GM19043 (cell line): ENCODE results near the gene NIP7.
"Not testable (repeated sequence)": the region's sequence is repeated elsewhere in the genome, so short reads cannot be mapped to it uniquely, and the experiment has no call there.

Source experiments
- ATAC-seq: cut with Tn5 transposase; IDR thresholded peaks from one replicate; pipeline ENCODE4 v1.9.1; 2021; ENCODE audit warnings: low read depth; ENCODE audit not compliant: unreplicated experiment

The NIP7 gene

DNA sequence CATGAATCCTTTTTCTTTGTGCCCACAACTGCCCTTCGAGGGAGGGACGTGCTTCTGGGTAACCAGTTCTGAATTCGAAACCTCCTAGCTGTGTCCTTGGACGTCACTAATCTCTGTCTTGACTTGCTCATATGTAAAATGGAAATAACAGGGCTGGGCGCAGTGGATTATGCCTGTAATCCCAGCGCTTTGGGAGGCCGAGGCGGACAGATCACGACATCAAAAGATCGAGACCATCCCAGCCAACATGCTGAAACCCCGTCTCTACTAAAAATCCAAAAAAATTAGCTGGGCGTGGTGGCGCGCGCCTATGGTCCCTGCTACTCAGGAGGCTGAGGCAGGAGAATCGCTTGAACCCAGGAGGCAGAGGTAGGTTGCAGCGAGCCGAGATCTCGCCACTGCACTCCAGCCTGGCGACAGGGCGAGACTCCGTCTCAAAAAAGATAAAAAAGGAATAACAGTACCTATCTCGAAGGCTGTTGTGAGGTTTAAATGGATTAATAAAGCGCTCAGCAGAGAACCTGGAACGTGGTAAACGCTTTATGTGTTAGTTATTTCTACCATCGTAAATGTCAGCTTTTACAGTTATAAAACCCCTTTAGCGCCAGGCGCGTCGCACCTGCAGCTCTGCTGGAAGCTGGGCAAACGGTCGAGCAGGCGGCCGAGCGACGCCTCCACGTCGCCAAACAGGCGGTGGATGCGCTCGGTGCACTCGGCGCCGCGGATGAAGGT is 849 bp upstream of the NIP7 start:
- no peak for ATAC-seq

DNA sequence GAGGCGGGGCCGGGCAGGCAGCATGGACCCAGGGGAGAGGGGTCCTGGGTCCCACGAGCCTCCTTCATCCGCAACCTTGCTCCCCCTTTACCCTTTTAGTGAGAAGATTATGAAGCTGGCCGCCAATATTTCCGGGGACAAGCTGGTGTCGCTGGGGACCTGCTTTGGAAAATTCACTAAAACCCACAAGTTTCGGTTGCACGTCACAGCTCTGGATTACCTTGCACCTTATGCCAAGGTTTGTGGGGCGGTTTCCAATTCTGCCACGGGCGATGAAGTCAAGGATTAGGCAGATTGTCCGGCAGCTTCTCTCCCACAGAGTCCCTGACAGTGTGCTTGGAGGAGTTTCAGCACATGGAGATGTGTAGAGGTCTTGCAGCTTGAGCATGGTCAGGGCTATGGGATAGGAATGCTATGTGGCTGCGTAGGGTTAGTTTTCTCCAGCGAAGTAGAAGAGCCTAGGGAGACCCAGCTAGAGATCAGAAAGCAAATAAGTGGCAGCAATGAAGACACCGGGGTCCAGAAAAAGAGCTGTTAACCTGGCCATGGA is 598 bp downstream of the NIP7 start:
- ATAC-seq, result no peak

DNA sequence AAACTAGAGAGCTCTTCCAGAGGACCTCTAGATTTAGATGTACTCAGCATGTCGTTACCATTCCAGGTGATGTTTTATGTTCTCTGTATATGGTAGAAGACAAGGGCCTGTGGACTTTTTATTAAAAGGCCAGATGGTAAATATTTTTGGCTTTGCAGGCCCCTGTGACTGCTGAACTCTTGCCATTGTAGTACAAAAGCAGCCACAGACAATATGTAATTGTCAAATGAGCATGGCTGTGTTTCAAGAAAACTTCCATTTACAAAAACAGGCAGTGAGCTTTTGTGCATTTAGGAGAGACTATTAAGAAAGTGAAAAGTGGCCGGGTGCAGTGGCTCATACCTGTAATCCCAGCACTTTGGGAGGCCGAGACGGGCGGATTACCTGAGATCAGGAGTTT is 4.6 kb downstream of the NIP7 start:
- no peak for ATAC-seq

DNA sequence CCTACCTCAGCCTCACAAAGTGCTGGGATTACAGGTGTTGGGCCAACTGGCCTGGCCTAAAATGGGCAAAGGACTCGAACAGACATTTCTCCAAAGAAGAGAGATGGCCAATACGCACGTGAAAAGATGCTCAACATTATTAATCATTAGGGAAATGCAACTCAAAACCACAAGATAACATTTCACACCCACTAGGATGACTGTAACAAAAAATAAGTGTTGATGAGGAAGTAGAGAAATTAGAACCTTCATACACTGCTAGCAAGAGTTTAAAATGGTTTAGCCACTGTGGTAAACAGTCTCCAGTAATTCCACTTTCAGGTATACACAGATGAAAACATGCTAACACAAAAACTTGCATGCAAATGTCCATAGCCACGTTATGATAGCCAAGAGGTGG is 6.4 kb downstream of the NIP7 start:
- ATAC-seq, result no peak

DNA sequence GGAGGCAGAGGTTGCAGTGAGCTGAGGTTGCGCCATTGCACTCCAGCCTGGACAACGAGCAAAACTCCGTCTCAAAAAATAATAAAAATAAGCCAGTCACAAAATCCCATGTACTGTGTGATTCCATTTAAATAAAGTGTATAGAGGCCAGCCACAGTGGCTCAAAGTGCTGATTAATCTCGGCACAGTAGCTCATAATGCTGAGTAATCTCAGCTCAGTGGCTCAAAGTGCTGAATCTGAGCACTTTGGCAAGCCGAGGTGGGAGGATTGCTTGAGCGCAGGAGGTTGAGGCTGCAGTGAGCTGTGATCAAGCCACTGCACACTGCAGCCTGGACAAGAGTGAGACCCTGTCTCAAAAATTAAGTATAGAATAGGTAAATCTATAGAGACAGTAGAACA is 7.1 kb downstream of the NIP7 start:
- no peak for ATAC-seq

DNA sequence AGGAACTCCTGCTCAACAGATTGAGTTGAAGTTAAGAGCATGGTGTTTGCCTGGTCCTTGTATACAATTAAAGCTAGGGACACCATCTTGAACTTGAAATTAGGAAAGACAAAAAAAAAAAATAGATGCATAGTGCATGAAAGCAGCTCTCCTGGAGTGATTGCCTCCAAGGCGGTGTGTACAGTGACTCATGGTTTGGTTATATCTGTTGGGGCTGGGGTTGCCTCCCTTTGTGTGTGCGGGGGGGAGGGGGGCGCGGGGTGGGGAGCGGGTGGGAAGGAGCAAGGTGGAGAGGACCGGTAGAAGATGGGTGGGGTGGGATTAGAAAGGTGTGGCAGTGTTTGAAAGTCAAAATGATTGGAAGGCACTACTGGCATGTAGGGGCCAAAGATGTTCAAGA is 8.7 kb downstream of the NIP7 start:
- ATAC-seq, result no peak

DNA sequence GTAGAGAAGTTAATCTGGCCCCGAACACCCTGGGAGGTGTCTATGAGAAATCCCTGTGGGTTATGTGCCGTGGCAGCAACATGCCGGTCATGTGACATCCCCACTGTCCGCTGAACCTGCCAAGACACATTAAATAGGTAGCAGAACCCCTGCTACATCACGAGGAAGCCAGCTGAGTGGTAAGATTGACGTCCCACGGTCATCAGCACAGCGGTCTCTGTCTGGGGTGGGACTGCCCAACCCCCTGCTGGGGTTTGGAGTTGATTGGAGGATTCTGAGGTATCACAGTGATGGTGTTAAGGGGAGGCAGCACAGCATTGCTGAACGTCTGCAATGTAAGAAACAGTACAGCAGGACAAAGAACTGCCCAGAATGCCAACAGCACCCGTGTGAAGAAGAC is 10.0 kb downstream of the NIP7 start:
- ATAC-seq, result no peak

DNA sequence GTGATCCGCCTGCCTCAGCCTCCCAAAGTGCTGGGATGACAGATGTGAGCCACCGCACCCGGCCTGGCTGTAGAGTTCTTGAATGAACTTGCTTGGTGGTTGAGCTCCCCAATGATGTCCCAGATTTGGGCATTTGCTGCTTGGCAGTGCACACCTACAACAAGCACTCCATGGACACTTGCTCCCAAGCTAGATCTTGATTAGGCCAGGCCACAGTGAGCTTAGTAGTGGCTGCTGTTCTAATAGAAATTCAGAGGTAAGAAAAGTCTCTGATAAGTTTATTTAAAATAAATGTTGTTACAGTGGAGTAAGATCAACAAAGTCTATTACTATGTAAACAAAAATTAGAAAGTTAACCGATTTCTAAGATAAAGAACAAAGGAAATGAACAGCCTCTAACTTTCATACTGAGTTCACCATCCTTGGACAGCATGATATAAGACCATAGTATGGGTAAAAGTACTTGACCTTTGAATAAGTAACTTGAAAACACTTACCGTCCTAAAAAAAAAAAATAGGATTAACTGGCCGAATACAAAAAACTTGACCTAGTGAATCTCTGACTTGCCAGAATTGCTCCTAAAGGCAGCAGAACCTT is 11.1 kb downstream of the NIP7 start:
- no peak for ATAC-seq

DNA sequence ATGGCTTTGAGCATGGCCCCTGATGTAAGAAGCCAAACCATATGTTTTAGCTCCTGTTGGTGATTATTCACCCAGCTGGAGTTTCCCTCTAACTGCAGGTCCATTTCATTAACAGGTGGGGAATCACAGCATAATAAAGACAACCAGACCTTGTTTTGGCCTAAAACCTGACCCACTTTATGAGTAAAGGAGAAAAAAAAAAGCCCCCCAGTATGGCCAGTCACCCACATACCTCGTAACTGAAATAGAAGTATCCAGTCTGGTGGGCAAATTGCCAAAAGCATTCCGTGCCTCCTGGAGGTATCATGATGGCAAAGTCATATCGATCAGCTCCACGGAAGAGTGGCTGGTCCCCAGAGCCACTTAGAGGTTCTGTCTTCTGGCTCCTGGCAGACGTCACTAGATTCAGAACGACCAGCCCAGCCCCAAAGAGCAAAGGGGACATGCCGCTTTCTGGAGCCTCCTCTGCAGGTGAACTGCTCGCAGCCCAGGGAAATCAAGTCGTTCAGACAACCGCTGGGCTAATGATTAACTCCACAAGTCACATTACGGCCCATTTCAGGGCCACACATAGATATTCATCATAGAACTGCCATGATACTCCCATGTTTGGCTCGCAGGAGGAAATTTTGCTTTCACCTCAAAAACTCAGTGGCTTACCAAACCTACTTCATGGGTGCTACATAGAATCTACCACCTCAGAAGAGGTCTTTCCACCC is 11.9 kb downstream of the NIP7 start, which contains the start of gene TMED6:
Gene TMED6 (minus strand): TSS at position 478 of the 719 bp plus-strand sequence. CDS start 33 bp downstream, at position 445.
- no peak for ATAC-seq

DNA sequence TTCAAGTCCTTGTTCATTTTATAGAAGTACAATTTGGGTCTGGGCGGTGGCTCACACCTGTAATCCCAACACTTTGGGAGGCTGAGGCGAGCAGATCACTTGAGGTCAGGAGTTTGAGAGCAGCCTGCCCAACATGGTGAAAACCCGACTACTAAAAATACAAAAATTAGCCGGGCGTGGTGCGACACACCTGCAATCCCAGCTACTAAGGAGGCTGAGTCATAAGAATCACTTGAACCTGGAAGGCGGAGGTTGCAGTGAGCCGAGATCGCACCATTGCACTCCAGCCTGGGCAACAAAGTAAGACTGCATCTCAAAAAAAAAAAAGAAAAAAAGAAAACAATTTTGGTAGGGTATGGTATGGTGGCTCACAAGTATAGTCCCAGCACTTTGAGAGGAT is 20.5 kb downstream of the NIP7 start:
- ATAC-seq, result not testable (repeated sequence)

DNA sequence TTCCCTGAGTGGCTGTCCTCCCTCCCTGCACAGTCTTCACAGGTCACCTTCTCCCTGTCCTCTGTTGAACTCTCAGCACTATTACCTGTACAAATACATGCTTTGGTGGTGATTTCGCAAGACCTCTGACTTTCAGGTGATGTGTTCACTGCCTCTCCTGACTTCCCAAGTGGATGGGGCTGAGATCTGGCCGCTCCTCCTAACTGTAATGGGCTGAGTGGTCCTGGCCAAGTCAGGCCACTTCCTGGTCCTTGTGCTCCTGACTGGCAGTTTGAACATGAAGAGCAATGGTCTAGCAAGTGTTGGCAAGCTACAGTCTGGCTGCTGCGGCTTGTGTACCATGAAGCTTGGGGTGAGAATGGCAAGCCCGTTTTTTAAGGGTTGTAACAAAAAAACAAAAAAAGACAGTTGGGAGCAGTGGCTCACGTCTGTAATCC is 23.7 kb downstream of the NIP7 start:
- no peak for ATAC-seq

DNA sequence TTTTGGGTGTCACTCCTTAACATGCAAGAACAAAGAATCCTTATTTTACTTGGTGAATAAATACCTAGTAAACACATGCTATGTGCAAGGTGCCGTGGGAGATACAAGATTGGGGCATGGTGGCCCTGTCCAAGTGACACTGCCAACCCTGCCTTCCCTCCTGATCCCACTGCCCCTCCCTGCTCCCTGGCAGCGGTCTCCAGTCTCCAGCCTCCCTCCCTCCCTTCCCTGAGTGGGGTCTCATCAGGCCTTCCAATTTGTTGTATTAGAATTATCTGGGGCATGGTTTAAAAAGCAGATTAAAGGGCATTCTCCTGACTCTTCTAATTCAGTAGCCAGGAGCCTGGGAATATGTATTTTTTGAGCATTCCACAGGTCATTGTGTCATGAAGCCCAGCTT is 24.5 kb downstream of the NIP7 start:
- ATAC-seq, result no peak

DNA sequence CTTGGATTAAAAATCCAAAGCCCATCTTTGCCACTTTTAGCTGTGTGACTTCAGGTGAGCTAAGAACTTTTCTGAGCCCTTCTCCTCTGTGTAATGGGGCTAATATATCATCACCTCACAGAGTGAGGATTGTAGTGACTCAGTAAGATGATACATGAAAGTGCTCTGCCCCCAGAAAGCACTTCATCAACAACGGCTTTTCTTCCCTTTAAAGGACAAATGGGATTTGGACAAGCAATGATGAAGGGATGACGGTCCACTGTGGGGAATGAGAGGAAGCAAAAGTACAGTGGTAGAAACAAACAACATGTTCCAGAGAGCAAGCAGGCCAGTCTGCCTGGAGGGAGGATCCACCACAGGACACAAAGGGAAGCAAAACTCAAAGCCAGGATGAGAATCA is 26.3 kb downstream of the NIP7 start:
- no peak for ATAC-seq

DNA sequence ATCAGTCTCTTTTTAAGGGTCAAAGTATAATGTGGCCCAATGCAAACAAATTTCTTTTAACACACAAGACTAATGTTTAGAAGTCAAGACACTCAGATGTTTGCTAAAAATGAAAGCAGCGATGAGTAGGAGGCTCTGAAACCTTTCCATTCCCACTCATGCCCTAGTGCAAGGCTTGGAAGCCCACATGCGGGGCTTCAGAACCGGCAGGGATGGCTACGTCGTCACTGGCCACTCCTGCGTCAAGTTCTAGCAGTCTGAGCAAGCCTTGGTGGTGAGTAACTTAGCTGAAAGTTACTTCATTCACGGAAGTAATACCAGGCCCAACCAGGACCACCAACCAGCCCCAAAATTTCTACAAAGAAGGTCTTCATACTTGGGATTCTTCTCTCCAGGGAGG is 26.9 kb downstream of the NIP7 start:
- no peak for ATAC-seq

DNA sequence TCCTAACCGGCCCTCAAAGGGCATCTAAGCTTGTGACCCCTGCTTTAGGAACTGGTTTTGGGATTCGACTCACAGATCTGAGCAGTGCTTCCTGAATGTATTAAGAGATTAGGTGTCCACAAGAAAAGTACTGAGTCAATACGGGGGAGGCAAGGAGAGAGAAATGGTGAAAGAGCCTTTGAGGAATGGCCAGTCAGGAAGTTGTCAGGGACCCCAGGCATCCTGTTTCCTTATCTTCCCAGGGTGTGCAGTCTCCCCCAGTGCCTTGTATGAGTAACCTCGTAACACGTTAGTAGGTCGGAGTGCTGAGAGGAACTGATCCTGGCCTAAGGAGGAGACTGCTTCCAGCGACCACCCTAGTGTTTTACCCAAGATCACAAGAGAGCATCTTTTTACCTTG is 28.4 kb downstream of the NIP7 start:
- no peak for ATAC-seq

DNA sequence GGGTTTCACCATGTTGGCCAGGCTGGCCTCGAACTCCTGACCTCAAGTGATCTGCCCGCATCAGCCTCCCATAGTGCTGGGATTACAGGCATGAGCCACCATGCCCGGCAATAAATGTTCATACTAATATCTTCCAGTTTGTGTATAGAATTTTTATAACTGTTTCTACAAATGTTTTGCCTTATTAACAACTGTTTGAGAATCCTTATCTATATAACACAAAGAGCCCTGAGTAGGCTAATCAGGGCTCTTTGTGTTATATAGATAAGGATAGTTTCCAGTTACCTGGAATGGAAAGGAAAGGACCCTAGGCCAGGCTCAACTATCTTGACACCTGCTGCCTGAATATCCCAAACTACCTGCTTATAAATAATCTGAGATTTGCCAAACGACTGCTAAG is 29.3 kb downstream of the NIP7 start:
- no peak for ATAC-seq

DNA sequence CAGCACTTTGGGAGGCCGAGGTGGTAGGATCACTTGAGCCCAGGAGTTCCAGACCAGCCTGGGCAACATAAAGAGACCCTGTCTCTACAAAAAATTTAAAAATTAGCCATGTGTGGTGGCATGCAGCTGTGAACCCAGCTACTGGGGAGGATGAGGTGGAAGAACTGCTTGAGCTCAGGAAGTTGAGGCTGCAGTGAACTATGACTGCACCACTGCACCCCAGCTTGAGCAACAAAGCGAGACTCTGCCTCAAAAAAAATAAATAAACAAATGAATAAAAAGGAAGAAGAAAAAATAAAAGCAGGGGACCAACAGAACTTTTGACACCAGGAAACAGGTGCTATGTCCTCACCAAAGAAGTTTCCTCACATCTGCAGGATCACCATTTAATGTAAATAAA is 32.0 kb downstream of the NIP7 start:
- ATAC-seq, result no peak

DNA sequence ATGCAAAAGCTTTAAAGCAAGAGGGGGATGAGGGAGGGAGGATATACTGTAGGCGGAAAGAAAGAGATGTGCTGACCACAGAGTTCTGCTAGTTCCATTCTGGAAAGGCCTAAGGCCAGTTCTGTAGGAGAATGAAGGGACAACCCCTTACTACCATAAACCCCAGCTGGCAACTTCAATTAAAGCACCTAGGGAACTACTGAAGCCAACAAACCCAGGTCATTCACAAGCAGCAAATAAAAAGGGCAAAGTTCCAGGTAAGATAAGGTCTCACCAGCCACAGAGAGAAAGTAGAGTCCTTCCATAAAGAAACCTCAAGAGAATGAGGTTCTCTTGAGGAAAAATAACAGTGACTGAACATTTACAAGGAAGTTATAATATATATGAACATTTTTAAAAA is 33.4 kb downstream of the NIP7 start:
- no peak for ATAC-seq

DNA sequence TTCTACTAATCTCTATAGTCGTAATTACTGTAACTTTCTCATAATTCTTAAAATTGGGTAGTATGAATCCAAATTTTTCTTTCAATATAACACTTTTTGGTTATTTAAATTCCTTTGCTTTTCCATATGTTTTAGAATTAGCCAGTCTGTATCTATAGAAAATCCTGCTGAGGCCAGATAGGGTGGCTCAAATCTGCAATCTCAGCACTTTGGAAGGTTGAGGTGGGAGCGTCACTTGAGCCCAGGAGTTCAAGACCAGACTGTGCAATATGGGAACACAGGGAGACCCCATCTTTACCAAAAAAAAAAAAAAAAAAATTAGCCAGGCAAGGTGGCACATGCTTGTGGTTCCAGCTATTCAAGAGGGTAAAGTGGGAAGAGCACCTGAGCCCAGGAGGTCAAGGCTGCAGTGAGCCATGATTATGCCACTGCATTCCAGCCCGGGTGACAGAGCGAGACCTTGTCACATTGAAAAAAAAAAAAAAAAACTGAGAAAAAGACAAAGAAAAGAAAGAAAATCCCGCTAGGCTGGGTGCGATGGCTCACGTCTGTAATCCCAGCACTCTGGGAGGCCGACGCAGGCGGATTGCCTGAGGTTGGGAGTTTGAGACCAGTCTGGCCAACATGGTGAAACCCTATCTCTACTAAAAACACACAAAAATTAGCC is 37.0 kb downstream of the NIP7 start:
- ATAC-seq, result no peak

DNA sequence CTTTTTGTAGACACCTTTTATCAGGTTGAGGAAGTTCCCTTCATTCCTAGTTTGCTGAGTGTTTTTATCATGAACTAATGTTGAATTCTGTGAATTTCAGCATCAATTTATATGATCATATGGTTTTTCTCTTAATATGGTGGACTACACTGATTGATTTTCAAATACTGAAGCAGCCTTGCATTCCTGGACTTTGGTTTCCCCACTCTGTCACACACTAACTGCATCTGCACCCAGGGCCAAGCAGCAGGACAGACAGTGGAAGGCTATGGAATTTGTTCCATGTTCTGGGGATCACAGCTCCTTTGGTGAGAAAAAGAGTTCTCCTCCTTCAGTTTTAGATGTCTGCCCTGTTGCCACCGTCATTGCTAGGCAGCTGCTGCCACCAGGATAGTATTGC is 38.5 kb downstream of the NIP7 start:
- ATAC-seq, result no peak

DNA sequence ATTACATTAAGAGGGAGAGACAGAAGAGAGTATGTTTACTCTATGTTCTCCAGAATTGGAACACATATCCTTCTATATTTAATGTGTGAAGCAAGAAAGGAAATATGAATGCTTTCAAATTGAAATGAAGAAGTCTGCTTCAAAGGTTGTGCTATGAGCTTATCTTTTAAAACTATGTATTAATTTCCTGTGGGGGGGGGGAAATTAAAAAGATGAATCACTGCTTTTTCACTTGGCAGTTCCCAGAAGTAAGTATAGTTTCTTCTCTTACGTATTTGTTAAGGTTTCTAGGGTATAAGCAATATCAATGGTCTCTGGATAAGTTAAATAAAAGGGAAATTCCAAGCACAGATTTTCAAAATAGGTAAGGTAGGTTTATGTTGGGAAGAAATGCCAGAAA is 39.2 kb downstream of the NIP7 start:
- no peak for ATAC-seq
